ENCODE data around the gene WDR72.

GRCh38 chr15:53564647-53565046 is 194.8 kb downstream of the WDR72 start:
- TF ChIP-seq CTCF (IDR thresholded peaks at IDR 0.05; ENCODE audit: control extremely low read depth in 1 of 3, insufficient read depth in 1 of 3, low read depth in 1 of 3, low read length in 3 of 3) (no peak), NANOG (IDR thresholded peaks at IDR 0.05; ENCODE audit: insufficient read depth, low read depth, low read length, poor library complexity, severe bottlenecking) (no peak), EZH2 (IDR thresholded peaks at IDR 0.05; ENCODE audit: low read depth, low read length, severe bottlenecking) (no peak), EP300 (IDR thresholded peaks at IDR 0.05; ENCODE audit: borderline replicate concordance in 1 of 2, low read depth in 2 of 2, low read length in 2 of 2) (no peak), RNF2 (IDR thresholded peaks at IDR 0.05; ENCODE audit: borderline replicate concordance, low read depth, low read length, missing control alignments, poor library complexity, severe bottlenecking) (no peak), TAF1 (IDR thresholded peaks at IDR 0.05; ENCODE audit: low read depth, low read length) (no peak)
